Naive thymus-derived CD8-positive, alpha-beta T cell (primary cell): ENCODE results near the gene MYADML2. TPM values are rescaled to one million over a fixed set of nuclear protein-coding genes. Genes with fewer than 3 reads are reported as not detected.
A peak's percentile ranks its signal among the peaks of the same experiment; 100 is the strongest.

ENCODE experiments used
- ATAC-seq, 2 donors: fragments of 150-1000 bp; cut with Tn5 transposase in 1 of 2; sonication (Bioruptor Pico), chemical (Tn5 transposase) in 1 of 2; 1 replicate in 1 of 2; 2 replicates in 1 of 2; pipeline ENCODE4 v1.10.0; 2021; ENCODE audit warnings: mild to moderate bottlenecking in 2 of 2, moderate library complexity in 2 of 2
- POLR2A ChIA-PET: fragments of 350-600 bp; sonication (Branson Sonifier 250); formaldehyde crosslinking; loops from one replicate; lab custom pipeline; 2021; ENCODE audit warnings: antibody characterized with exemption; lab: Charles Lee
- DNase-seq, 10 donors: peaks; one replicate each; pipeline versions ENCODE4 v3.0.0 to v3.0.0-alpha.2; 2020 to 2022
- H3K27ac Mint-ChIP-seq, 10 donors: one replicate each; pipeline ENCODE4 v1.8.0; 2020 to 2022; ENCODE audit warnings: mild to moderate bottlenecking in 10 of 10, mixed read lengths in 10 of 10, moderate library complexity in 4 of 10, inconsistent platforms in 1 of 10
- H3K27me3 Mint-ChIP-seq, 5 donors: one replicate each; pipeline ENCODE4 v1.8.0; 2021 to 2022; ENCODE audit warnings: mixed read lengths in 5 of 5
- H3K36me3 Mint-ChIP-seq, 3 donors: one replicate each; pipeline ENCODE4 v1.8.0; 2020 to 2022; ENCODE audit warnings: mixed read lengths in 3 of 3, mild to moderate bottlenecking in 2 of 3, inconsistent platforms in 1 of 3
- H3K4me1 Mint-ChIP-seq, 4 donors: one replicate each; pipeline ENCODE4 v1.8.0; 2021 to 2022; ENCODE audit warnings: mixed read lengths in 4 of 4
- H3K4me3 Mint-ChIP-seq, 10 donors: one replicate each; pipeline ENCODE4 v1.8.0; 2020 to 2022; ENCODE audit warnings: mild to moderate bottlenecking in 10 of 10, mixed read lengths in 10 of 10, moderate library complexity in 6 of 10, inconsistent platforms in 1 of 10
- H3K9me3 Mint-ChIP-seq, 9 donors: one replicate each; pipeline ENCODE4 v1.8.0; 2020 to 2022; ENCODE audit warnings: mixed read lengths in 9 of 9, mild to moderate bottlenecking in 3 of 9, inconsistent platforms in 1 of 9, moderate library complexity in 1 of 9
- polyA plus RNA-seq, 3 donors: library from polyadenylated mRNA; unstranded; fragments of 300-500 nt; fragmentation: Illumina TruSeq; gene quantifications; one replicate each; pipeline ENCODE4 v1.2.3, GENCODE V29; 2021
- total RNA-seq, 8 experiments: library from RNA in 2 of 8; stranded (reverse) in 2 of 8; gene quantifications; one replicate each; pipeline ENCODE4 v1.2.3 and lab custom pipeline; 2021 to 2026

Gene MYADML2
- total RNA-seq (not detected), polyA plus RNA-seq (not detected), total RNA-seq (lab: John Stamatoyannopoulos, UW) (0 reads per million in 6 experiments)

- no peaks in the 10 kb centered on the region for H3K36me3 Mint-ChIP-seq
- POLR2A ChIA-PET = no interaction called here
- ATAC-seq = no peak
- no peaks in the 10 kb centered on the region for H3K9me3 Mint-ChIP-seq
- H3K4me3 Mint-ChIP-seq = no peak within 1 kb of the TSS
- H3K4me1 Mint-ChIP-seq = peaks cover 4 to 6% (median 4%) of the 10 kb centered on the region in 4 donors
- no peak within 1 kb of the TSS for H3K27ac Mint-ChIP-seq
- H3K27me3 Mint-ChIP-seq = no peaks in the 10 kb centered on the region
- no peak for DNase-seq
These were observed at the start of gene MYADML2 for GRCh38 chr17:81947189-81947588. TSS of gene MYADML2 (minus strand) at chr17:81947233. CDS start at chr17:81941741, 5,492 bp downstream.

GRCh38 chr17:81996232-81996756, 49.3 kb upstream of the MYADML2 start:
- DNase-seq (no peak), ATAC-seq (no peak)
- Mint-ChIP-seq H3K4me3 (no peak overlapping the region), H3K4me1 (peaks cover 0 to 5% (median 0%) of the 10 kb centered on the region in 4 donors), H3K27me3 (no peaks in the 10 kb centered on the region), H3K27ac (no peak overlapping the region), H3K9me3 (no peaks in the 10 kb centered on the region), H3K36me3 (peaks cover 0 to 12% (median 0%) of the 10 kb centered on the region in 3 donors)
- POLR2A ChIA-PET = no interaction called here

GRCh38 chr17:81995463-81996231, 48.6 kb upstream of the MYADML2 start:
- H3K36me3 Mint-ChIP-seq = peaks cover 0 to 12% (median 0%) of the 10 kb centered on the region in 3 donors
- no peaks in the 10 kb centered on the region for H3K27me3 Mint-ChIP-seq
- DNase-seq (no peak), ATAC-seq (no peak)
- no peak overlapping the region for H3K4me3 Mint-ChIP-seq
- H3K27ac Mint-ChIP-seq = peak overlapping the region in 1 of 10 donors; percentile 29
- H3K9me3 Mint-ChIP-seq = no peaks in the 10 kb centered on the region
- peaks cover 0 to 9% (median 2%) of the 10 kb centered on the region in 4 donors for H3K4me1 Mint-ChIP-seq
- POLR2A ChIA-PET = no interaction called here

- ATAC-seq (no peak), DNase-seq (no peak)
- Mint-ChIP-seq H3K36me3 (peaks cover 0 to 12% (median 0%) of the 10 kb centered on the region in 3 donors), H3K9me3 (no peaks in the 10 kb centered on the region), H3K4me3 (no peak overlapping the region), H3K27ac (peak overlapping the region in 1 of 10 donors; percentile 29), H3K4me1 (peaks cover 0 to 12% (median 5%) of the 10 kb centered on the region in 4 donors), H3K27me3 (no peaks in the 10 kb centered on the region)
- POLR2A ChIA-PET = no interaction called here
These were observed 47.8 kb upstream of the MYADML2 start for GRCh38 chr17:81994593-81995462.

GRCh38 chr17:81993729-81994592, 46.9 kb upstream of the MYADML2 start:
- POLR2A ChIA-PET = no interaction called here
- no peak for DNase-seq
- H3K4me1 Mint-ChIP-seq = peaks cover 0 to 12% (median 6%) of the 10 kb centered on the region in 4 donors
- H3K27me3 Mint-ChIP-seq = no peaks in the 10 kb centered on the region
- H3K36me3 Mint-ChIP-seq = peaks cover 0 to 14% (median 0%) of the 10 kb centered on the region in 3 donors
- H3K9me3 Mint-ChIP-seq = no peaks in the 10 kb centered on the region
- no peak overlapping the region for H3K27ac Mint-ChIP-seq
- no peak for ATAC-seq
- no peak overlapping the region for H3K4me3 Mint-ChIP-seq

- no peak overlapping the region for H3K4me3 Mint-ChIP-seq
- H3K36me3 Mint-ChIP-seq = peaks cover 0 to 18% (median 0%) of the 10 kb centered on the region in 3 donors
- H3K27ac Mint-ChIP-seq = no peak overlapping the region
- DNase-seq (no peak), ATAC-seq (no peak)
- no peaks in the 10 kb centered on the region for H3K9me3 Mint-ChIP-seq
- peaks cover 0 to 12% (median 7%) of the 10 kb centered on the region in 4 donors for H3K4me1 Mint-ChIP-seq
- POLR2A ChIA-PET = no interaction called here
- H3K27me3 Mint-ChIP-seq = no peaks in the 10 kb centered on the region
These were observed 45.5 kb upstream of the MYADML2 start for GRCh38 chr17:81992306-81993102.

- H3K9me3 Mint-ChIP-seq = no peaks in the 10 kb centered on the region
- POLR2A ChIA-PET = no interaction called here
- peaks cover 0 to 14% (median 8%) of the 10 kb centered on the region in 4 donors for H3K4me1 Mint-ChIP-seq
- ATAC-seq (no peak), DNase-seq (no peak)
- no peak overlapping the region for H3K27ac Mint-ChIP-seq
- peaks cover 0 to 18% (median 0%) of the 10 kb centered on the region in 3 donors for H3K36me3 Mint-ChIP-seq
- H3K27me3 Mint-ChIP-seq = no peaks in the 10 kb centered on the region
- no peak overlapping the region for H3K4me3 Mint-ChIP-seq
These were observed 44.8 kb upstream of the MYADML2 start for GRCh38 chr17:81991684-81992305.

- Mint-ChIP-seq H3K36me3 (peaks cover 0 to 20% (median 0%) of the 10 kb centered on the region in 3 donors), H3K27me3 (no peaks in the 10 kb centered on the region), H3K4me1 (peaks cover 0 to 19% (median 10%) of the 10 kb centered on the region in 4 donors), H3K9me3 (no peaks in the 10 kb centered on the region), H3K27ac (peak overlapping the region in 1 of 10 donors; percentile 10), H3K4me3 (no peak overlapping the region)
- POLR2A ChIA-PET = no interaction called here
- no peak for DNase-seq
- no peak for ATAC-seq
These were observed 44.0 kb upstream of the MYADML2 start for GRCh38 chr17:81990836-81991683.

GRCh38 chr17:81987161-81987770, 40.2 kb upstream of the MYADML2 start:
- no peak for ATAC-seq

GRCh38 chr17:81986606-81987005, 39.6 kb upstream of the MYADML2 start:
- Mint-ChIP-seq H3K4me3 (no peak overlapping the region), H3K27ac (peak overlapping the region in 1 of 10 donors; percentile 47), H3K4me1 (peaks cover 2 to 27% (median 16%) of the 10 kb centered on the region in 4 donors), H3K9me3 (no peaks in the 10 kb centered on the region), H3K27me3 (no peaks in the 10 kb centered on the region), H3K36me3 (peaks cover 0 to 33% (median 11%) of the 10 kb centered on the region in 3 donors)
- POLR2A ChIA-PET = no interaction called here
- DNase-seq (no peak), ATAC-seq (no peak)

More at GRCh38 chr17:81987161-81987770, 40.2 kb upstream of the MYADML2 start:
- Mint-ChIP-seq H3K4me3 (no peak overlapping the region), H3K4me1 (peaks cover 2 to 22% (median 16%) of the 10 kb centered on the region in 4 donors), H3K27me3 (no peaks in the 10 kb centered on the region), H3K27ac (peak overlapping the region in 1 of 10 donors; percentile 15), H3K9me3 (no peaks in the 10 kb centered on the region), H3K36me3 (peaks cover 0 to 33% (median 10%) of the 10 kb centered on the region in 3 donors)
- POLR2A ChIA-PET = no interaction called here
- no peak for DNase-seq
